ENCODE measurements around the gene SMARCA4.
A peak's percentile ranks its signal among the peaks of the same experiment; 100 is the strongest.
"Not testable (repeated sequence)": the region's sequence is repeated elsewhere in the genome, so short reads cannot be mapped to it uniquely, and the experiment has no call there.

SMARCA4 gene

GRCh38 chr19:11078893-11079292 is 118.1 kb downstream of the SMARCA4 start:
- no peak for DNase-seq

- no peak for DNase-seq
Observed at GRCh38 chr19:11079999-11080398, 119.2 kb downstream of the SMARCA4 start.

GRCh38 chr19:11087870-11088505 is 127.2 kb downstream of the SMARCA4 start:
- DNase-seq = no peak

- no peak for DNase-seq
Observed at GRCh38 chr19:11088506-11089253, 127.8 kb downstream of the SMARCA4 start.

GRCh38 chr19:11089254-11090013 is 128.6 kb downstream of the SMARCA4 start, which contains the start of gene LDLR:
TSS of gene LDLR (plus strand) at chr19:11089463. CDS start at chr19:11089549, 86 bp downstream.
- DNase-seq = peak; percentile 88

GRCh38 chr19:11090014-11090263 is 129.1 kb downstream of the SMARCA4 start:
- not testable (repeated sequence) for DNase-seq

- DNase-seq = peak; percentile 92
Observed at GRCh38 chr19:11090264-11090996, 129.6 kb downstream of the SMARCA4 start.

- DNase-seq = no peak
Observed at GRCh38 chr19:11090997-11091702, 130.3 kb downstream of the SMARCA4 start.

- no peak for DNase-seq
Observed at GRCh38 chr19:11091703-11092153, 130.9 kb downstream of the SMARCA4 start.

GRCh38 chr19:11092181-11092538 is 131.3 kb downstream of the SMARCA4 start:
- DNase-seq = no peak

- DNase-seq = no peak
Observed at GRCh38 chr19:11093689-11094238, 132.9 kb downstream of the SMARCA4 start.

GRCh38 chr19:11094520-11094894 is 133.7 kb downstream of the SMARCA4 start:
- no peak for DNase-seq

- DNase-seq = peak; percentile 94
Observed at GRCh38 chr19:11096210-11096841, 135.5 kb downstream of the SMARCA4 start.

- not testable (repeated sequence) for DNase-seq
Observed at GRCh38 chr19:11097367-11097766, 136.5 kb downstream of the SMARCA4 start.

- no peak for DNase-seq
Observed at GRCh38 chr19:11098327-11098726, 137.5 kb downstream of the SMARCA4 start.

- no peak for DNase-seq
Observed at GRCh38 chr19:11098861-11099260, 138.0 kb downstream of the SMARCA4 start.

GRCh38 chr19:11100049-11100448 is 139.2 kb downstream of the SMARCA4 start:
- no peak for DNase-seq

GRCh38 chr19:11101057-11101456 is 140.2 kb downstream of the SMARCA4 start:
- no peak for DNase-seq

GRCh38 chr19:11102944-11103343 is 142.1 kb downstream of the SMARCA4 start:
- no peak for DNase-seq

- DNase-seq = not testable (repeated sequence)
Observed at GRCh38 chr19:11103667-11104066, 142.8 kb downstream of the SMARCA4 start.

GRCh38 chr19:11105014-11105636 is 144.3 kb downstream of the SMARCA4 start:
- DNase-seq = no peak

All from NCI-H446 treated with DMSO at 0.1 percent for 48 hours (cell line).